Esophagus (tissue), 2 donors: ENCODE results near the gene TMPRSS3. TPM values are rescaled to one million over a fixed set of nuclear protein-coding genes. Genes with fewer than 3 reads are reported as not detected.

Source experiments
- H3K27ac ChIP-seq, 2 donors: one replicate each; pipeline ENCODE4 v1.5.1; 2013; ENCODE audit warnings: low read depth in 2 of 2, mild to moderate bottlenecking in 2 of 2, inconsistent platforms in 1 of 2, low read length in 1 of 2, moderate library complexity in 1 of 2
- H3K27me3 ChIP-seq, 2 donors: one replicate each; pipeline ENCODE4 v1.6.1; 2013; ENCODE audit warnings: low read length in 2 of 2, control low read depth in 1 of 2, mild to moderate bottlenecking in 1 of 2; ENCODE audit not compliant: insufficient read depth in 2 of 2, control insufficient read depth in 1 of 2
- H3K36me3 ChIP-seq, 2 donors: one replicate each; pipeline ENCODE4 v1.6.1; 2013; ENCODE audit warnings: low read length in 1 of 2; ENCODE audit not compliant: control insufficient read depth in 2 of 2, insufficient read depth in 2 of 2
- H3K4me1 ChIP-seq, 2 donors: one replicate each; pipeline ENCODE4 v1.6.1; 2013; ENCODE audit warnings: low read length in 1 of 2; ENCODE audit not compliant: control insufficient read depth in 2 of 2, insufficient read depth in 2 of 2
- H3K4me3 ChIP-seq, 2 donors: one replicate each; pipeline ENCODE4 v1.5.1; 2013; ENCODE audit warnings: low read length in 2 of 2, mild to moderate bottlenecking in 2 of 2, low read depth in 1 of 2, moderate library complexity in 1 of 2
- H3K9me3 ChIP-seq, 2 donors: one replicate each; pipeline ENCODE4 v1.6.1; 2013; ENCODE audit warnings: mild to moderate bottlenecking in 2 of 2, low read depth in 1 of 2, low read length in 1 of 2, moderate library complexity in 1 of 2; ENCODE audit not compliant: control insufficient read depth in 2 of 2, insufficient read depth in 1 of 2
- WGBS, 2 donors: extraction: QIAGEN DNeasy Blood & Tissue Kit; methylation state at CpG; one replicate each; pipeline ENCODE4 v1.1.7; 2013; 5-methylcytosine and 5-hydroxymethylcytosine counted together
- polyA plus RNA-seq, 2 donors: library from polyadenylated mRNA; stranded (reverse); fragments of 200-250 nt; gene quantifications; one replicate each; pipeline ENCODE4 v1.2.3, GENCODE V29; 2013
- donor health status: healthy with polysubstance abuse.
- donor health status: Bipolar disorder and iron deficiency.

TMPRSS3 gene
- polyA plus RNA-seq, 2 donors: 0.06 to 0.08 TPM

GRCh38 chr21:42361286-42361685 lies 34.6 kb downstream of the TMPRSS3 start:
- H3K4me3 ChIP-seq: no peak overlapping the region
- H3K27me3 ChIP-seq: no peaks in the 10 kb centered on the region
- peaks cover 0 to 20% of the 10 kb centered on the region in 2 donors for H3K9me3 ChIP-seq
- no peak overlapping the region for H3K27ac ChIP-seq
- H3K36me3 ChIP-seq: no peaks in the 10 kb centered on the region
- no peaks in the 10 kb centered on the region for H3K4me1 ChIP-seq
- 50 to 52% methylated on average over 7 of the region's 7 CpGs for WGBS, 2 donors

- Histone ChIP-seq H3K27me3 (no peaks in the 10 kb centered on the region), H3K36me3 (no peaks in the 10 kb centered on the region), H3K9me3 (peaks cover 0 to 20% of the 10 kb centered on the region in 2 donors), H3K4me3 (no peak overlapping the region), H3K4me1 (no peaks in the 10 kb centered on the region), H3K27ac (no peak overlapping the region)
- WGBS, 2 donors: 73 to 77% methylated on average over 2 of the region's 2 CpGs
Observed at GRCh38 chr21:42360317-42360716, 35.5 kb downstream of the TMPRSS3 start.

- peaks cover 0 to 1% of the 10 kb centered on the region in 2 donors for H3K27me3 ChIP-seq
- H3K9me3 ChIP-seq: peaks cover 0 to 20% of the 10 kb centered on the region in 2 donors
- no peaks in the 10 kb centered on the region for H3K4me1 ChIP-seq
- no peak overlapping the region for H3K4me3 ChIP-seq
- no peaks in the 10 kb centered on the region for H3K36me3 ChIP-seq
- 84 to 87% methylated on average over 13 of the region's 13 CpGs for WGBS, 2 donors
- no peak overlapping the region for H3K27ac ChIP-seq
Observed at GRCh38 chr21:42358937-42359336, 36.9 kb downstream of the TMPRSS3 start.

GRCh38 chr21:42358261-42358660 lies 37.6 kb downstream of the TMPRSS3 start:
- Histone ChIP-seq H3K9me3 (peaks cover 0 to 24% of the 10 kb centered on the region in 2 donors), H3K4me1 (no peaks in the 10 kb centered on the region), H3K36me3 (no peaks in the 10 kb centered on the region), H3K27me3 (peaks cover 0 to 2% of the 10 kb centered on the region in 2 donors), H3K4me3 (no peak overlapping the region), H3K27ac (no peak overlapping the region)
- 92 to 93% methylated on average over 12 of the region's 12 CpGs for WGBS, 2 donors

- 51 to 54% methylated on average over 3 of the region's 3 CpGs for WGBS, 2 donors
- no peaks in the 10 kb centered on the region for H3K4me1 ChIP-seq
- H3K4me3 ChIP-seq: no peak overlapping the region
- H3K9me3 ChIP-seq: peaks cover 0 to 27% of the 10 kb centered on the region in 2 donors
- H3K27me3 ChIP-seq: peaks cover 0 to 2% of the 10 kb centered on the region in 2 donors
- no peaks in the 10 kb centered on the region for H3K36me3 ChIP-seq
- H3K27ac ChIP-seq: no peak overlapping the region
Observed at GRCh38 chr21:42357307-42357706, 38.5 kb downstream of the TMPRSS3 start.

GRCh38 chr21:42356650-42357049 lies 39.2 kb downstream of the TMPRSS3 start:
- Histone ChIP-seq H3K27ac (no peak overlapping the region), H3K9me3 (peaks cover 0 to 27% of the 10 kb centered on the region in 2 donors), H3K27me3 (peaks cover 0 to 2% of the 10 kb centered on the region in 2 donors), H3K4me3 (no peak overlapping the region), H3K36me3 (no peaks in the 10 kb centered on the region), H3K4me1 (no peaks in the 10 kb centered on the region)
- 43 to 59% methylated on average over 6 of the region's 6 CpGs for WGBS, 2 donors

GRCh38 chr21:42356046-42356445 lies 39.8 kb downstream of the TMPRSS3 start:
- no peaks in the 10 kb centered on the region for H3K36me3 ChIP-seq
- H3K27me3 ChIP-seq: peaks cover 0 to 2% of the 10 kb centered on the region in 2 donors
- peaks cover 0 to 27% of the 10 kb centered on the region in 2 donors for H3K9me3 ChIP-seq
- H3K27ac ChIP-seq: no peak overlapping the region
- WGBS, 2 donors: 85 to 89% methylated on average over 2 of the region's 2 CpGs
- no peak overlapping the region for H3K4me3 ChIP-seq
- no peaks in the 10 kb centered on the region for H3K4me1 ChIP-seq

- H3K36me3 ChIP-seq: no peaks in the 10 kb centered on the region
- peaks cover 0 to 2% of the 10 kb centered on the region in 2 donors for H3K27me3 ChIP-seq
- no peaks in the 10 kb centered on the region for H3K4me1 ChIP-seq
- H3K27ac ChIP-seq: no peak overlapping the region
- H3K4me3 ChIP-seq: no peak overlapping the region
- H3K9me3 ChIP-seq: peaks cover 0 to 20% of the 10 kb centered on the region in 2 donors
- 85 to 87% methylated on average over 5 of the region's 5 CpGs for WGBS, 2 donors
Observed at GRCh38 chr21:42353623-42354022, 42.2 kb downstream of the TMPRSS3 start.

- Histone ChIP-seq H3K9me3 (peaks cover 0 to 15% of the 10 kb centered on the region in 2 donors), H3K4me3 (no peak overlapping the region), H3K4me1 (no peaks in the 10 kb centered on the region), H3K27me3 (peaks cover 0 to 2% of the 10 kb centered on the region in 2 donors), H3K36me3 (no peaks in the 10 kb centered on the region), H3K27ac (no peak overlapping the region)
- 81 to 90% methylated on average over 14 of the region's 14 CpGs for WGBS, 2 donors
Observed at GRCh38 chr21:42352441-42353095, 43.3 kb downstream of the TMPRSS3 start.
